HL-60/S4 treated with retinoic acid at 250 ng/mL for 4 days and 3 days (cell line): Measurements from ENCODE around the gene PTPRD.

ENCODE experiments used
- in situ Hi-C: fragments of 300-500 bp; cut with MboI; formaldehyde crosslinking; loops from 2 replicates; pipeline ENCODE4 v1.7.0; 2022; ENCODE audit warnings: low sequenced_read_pairs

PTPRD gene

DNA sequence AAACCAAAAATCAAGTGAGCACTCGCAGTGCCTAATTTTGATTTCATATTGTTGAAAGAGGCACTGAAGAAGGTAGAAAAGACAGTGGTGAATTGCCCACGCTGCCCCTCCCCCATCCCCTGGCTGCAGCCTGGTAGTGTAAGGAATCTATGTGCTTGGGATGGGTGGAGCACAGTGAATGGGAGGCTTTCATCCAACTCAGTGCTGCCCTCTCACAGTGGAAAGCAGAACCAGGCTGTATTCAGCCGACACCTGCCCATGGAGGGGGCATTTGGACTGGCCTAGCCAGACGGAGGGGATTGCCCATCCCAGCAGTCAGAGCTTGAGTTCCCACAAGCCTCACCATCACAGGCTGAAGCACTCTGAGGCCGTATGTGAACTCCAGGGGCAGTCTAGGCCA lies 2012.9 kb downstream of the PTPRD start:
- in situ Hi-C loops = no loop called here

- in situ Hi-C loops = no loop called here
Observed at GRCh38 chr9:8589476-8589875, 2023.3 kb downstream of the PTPRD start.

GRCh38 chr9:8585036-8585435 lies 2027.8 kb downstream of the PTPRD start:
- in situ Hi-C loops = no loop called here

- in situ Hi-C loops = no loop called here
Observed at GRCh38 chr9:8579661-8580060, 2033.1 kb downstream of the PTPRD start.

- in situ Hi-C loops = no loop called here
Observed at GRCh38 chr9:8576741-8577140, 2036.1 kb downstream of the PTPRD start.

DNA sequence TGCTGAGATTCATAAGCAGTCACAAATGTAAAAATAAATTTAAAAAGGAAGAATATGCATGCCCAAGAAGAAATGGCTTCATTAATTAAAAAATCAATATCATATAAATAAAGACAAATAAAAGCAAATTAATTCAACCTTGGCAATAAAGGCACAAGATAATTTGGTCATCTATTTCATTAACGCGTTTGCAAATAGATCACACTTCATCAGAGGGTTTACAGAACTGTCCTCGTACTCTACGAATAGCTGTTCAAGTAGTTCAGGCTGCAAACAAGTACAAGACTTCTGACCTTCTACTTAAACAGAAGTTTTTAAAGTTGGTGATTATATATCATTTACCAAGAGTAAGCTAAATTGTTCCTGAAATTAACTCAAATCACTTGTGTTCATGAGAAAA lies 2038.0 kb downstream of the PTPRD start:
- in situ Hi-C loops = no loop called here

DNA sequence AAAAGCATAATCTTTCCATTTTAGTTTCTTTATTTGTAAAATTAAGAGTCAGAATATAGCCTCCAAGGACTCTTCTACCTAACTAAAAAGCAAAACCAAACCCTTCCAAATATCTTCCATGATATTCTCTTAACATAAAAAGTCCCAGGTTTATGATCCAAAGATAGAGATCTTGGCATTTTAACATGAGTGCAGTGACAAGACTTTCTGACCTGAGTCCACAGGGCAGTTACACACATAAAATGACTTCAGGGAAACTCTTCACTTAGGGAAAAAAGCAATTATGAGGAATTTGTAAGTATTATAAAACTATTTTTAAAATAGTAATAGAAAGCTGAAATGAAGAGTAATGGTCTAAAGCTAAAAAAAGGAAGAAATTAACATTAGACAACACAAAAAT lies 2040.6 kb downstream of the PTPRD start:
- in situ Hi-C loops = no loop called here

DNA sequence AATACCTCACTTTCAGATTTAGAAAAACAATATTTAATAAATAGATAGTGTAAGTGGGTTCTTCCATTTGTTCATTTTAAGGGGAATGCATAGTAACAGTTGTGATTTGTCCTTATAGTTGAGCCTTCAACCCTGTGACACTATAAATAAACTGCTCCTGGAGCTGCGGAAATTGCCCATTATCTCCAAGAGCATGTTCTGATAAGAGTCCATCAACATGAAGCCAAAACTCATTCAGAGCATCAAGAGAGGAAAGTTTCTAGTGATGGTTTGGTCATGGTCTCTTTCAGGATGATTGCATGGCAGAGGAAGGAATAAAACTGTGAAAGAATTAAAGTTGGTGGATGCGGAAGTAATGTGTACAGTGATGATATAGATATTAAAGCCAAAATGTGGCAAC lies 2041.2 kb downstream of the PTPRD start:
- in situ Hi-C loops = no loop called here

GRCh38 chr9:8570776-8571175 lies 2042.0 kb downstream of the PTPRD start:
- in situ Hi-C loops = no loop called here

- in situ Hi-C loops = no loop called here
Observed at GRCh38 chr9:8569823-8570222, 2043.0 kb downstream of the PTPRD start.

DNA sequence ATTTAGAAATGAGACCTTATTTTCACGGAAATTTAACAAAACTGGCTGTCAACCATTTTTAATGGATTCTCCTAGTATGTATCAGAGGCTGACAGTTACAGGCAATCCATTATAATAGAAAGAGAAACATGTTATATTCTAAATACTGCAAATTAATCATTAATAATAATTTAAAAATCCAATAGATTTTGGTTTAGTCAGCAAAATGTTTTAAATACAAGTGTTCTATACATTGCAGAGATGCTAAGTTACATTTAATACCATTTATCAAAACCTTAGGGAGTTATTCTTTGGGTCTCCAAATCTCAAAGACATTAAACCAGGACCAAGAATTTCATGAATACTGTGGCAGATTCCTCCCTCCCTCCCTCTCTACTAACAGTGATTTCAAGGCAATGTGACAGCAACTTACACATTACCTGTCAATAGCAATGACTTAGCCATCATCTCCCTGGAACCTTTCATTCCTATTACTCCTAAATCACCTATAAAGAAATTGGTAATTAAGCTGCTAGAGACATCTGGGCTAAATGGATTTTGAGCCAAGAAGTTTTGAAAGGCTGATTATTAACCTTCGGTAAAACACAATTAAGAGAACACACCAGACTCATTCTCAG lies 2044.7 kb downstream of the PTPRD start:
- in situ Hi-C loops = no loop called here

- in situ Hi-C loops = no loop called here
Observed at GRCh38 chr9:8564960-8565359, 2047.8 kb downstream of the PTPRD start.

DNA sequence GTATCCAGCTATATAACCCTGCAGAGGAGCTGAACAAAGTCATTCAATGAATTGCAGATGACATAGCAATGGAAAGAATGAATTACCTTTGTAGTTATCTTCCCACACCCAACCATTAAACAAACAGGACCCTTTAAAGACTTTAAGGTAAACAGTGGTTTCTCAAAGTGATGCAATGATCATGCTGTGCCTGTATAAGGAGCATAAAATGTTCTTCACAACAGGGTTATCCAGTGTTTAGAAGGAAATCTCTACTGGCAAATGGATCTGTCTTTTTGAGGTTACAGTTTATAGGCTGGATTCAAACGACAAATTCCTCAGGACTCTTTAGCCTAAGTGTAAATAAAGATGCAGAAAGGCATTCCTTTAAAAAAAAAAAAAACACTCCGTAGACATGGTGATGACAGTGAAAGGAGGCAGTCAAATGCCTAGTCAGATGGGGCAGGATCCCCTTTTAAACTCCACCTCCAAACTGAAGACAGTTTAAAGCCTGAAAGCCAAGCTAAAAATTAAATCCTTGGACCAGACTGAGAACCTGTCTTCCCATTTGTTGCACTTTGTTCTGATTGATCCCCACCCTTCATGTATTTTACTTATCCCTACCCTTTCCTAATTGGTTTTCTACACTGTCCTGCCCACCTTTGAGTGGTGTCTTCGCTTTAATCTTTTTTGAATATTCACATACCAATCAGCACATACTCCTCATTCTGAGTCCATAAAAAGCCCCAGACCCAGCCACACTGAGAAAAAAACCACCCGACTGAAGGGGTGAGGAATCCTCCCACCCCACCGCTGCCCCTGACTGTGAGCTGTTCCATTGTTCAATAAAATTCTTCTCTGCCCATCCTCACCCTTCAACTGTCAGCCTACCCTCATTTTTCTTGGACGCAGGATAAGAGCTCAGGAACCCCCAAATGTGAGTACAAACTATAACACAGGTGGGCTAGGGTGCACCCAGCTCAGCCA lies 2052.0 kb downstream of the PTPRD start:
- in situ Hi-C loops = no loop called here

DNA sequence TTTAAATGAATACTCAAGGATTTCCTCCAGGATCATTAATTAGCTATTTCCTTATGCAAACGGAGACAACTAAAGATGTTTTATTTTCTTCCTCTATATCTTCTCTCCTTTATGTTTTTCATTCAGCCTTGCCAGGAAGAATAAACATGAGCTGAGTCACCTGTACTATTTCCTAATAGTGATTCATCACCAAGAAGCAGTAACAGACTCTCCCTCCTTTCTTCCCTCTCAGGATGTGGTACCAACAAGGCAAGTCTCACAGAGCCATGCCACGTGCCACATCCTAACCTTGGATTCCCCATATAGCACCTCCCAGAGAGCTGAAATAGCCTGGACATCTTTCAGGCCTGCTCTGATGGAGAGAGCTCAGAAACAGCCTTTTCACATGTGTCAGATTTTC lies 2054.6 kb downstream of the PTPRD start:
- in situ Hi-C loops = no loop called here

DNA sequence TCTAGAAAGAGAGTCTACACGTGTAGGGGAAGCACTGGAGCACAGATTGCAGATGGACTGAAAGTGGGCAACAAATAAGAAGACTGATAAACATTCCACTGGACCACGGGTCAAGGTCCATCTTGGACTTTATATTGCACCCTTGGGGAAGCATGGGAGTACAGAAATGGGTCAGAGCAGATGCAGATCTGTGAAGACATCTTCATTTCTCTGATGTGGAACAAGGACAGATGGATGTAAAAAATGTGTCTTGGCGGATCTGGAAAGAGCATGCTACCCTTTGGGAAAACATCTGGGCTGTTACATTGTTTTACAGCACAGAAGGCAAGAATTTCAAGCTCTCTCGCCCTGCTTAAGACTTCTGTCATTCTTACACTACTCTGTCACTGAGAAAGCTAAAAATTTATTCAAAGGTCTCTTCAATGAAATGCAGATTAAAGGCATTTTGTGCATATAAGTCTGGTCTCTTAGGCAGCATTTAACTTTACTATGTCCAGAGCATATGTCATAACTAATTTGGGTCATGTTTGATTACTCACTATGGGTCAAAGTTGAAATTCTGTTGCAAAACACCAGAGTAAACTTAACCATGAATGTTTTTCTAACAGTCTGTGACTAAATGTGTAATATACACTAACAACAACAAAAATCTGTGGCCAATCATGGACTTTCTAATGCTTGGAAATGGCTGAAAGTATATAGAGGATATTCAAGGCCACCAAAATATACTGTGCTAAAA lies 2056.9 kb downstream of the PTPRD start:
- in situ Hi-C loops = no loop called here

DNA sequence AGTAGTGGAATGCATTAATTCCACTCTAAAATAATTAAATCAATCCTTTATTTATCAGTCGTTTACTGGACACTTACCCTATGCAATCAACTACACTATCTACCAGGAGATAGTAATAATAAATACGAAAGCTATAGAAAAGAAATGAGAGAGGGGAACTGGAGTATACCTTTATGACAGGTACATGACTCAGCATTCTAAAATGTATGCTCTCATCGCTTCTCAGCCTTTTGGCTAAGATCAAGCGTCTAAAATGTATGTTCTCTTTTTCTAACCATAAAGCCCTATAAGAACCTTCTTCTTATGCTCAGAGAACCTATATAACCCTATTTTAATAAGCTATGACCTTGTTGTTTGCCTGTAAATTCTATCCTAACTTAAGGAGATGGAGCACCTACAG lies 2059.4 kb downstream of the PTPRD start:
- in situ Hi-C loops = no loop called here

DNA sequence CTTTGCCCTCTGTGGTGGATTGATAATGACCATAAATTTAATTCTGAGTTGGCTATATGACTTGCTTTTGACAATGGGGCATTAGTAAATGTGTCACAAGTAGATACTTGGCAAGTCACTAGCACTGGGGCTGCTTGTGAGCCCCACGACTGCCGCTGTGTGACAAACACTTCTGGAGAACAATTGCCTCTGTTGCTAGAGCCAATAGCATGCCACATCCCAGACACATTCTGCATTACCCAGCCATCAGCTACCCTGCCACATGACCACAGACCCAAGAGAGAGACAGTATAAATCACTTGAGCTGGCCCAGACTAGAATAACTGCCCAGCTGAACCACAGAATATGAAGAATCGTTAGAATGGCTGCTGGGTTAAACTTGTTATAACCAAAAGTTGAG lies 2060.1 kb downstream of the PTPRD start:
- in situ Hi-C loops = no loop called here

- in situ Hi-C loops = no loop called here
Observed at GRCh38 chr9:8549214-8549613, 2063.6 kb downstream of the PTPRD start.

DNA sequence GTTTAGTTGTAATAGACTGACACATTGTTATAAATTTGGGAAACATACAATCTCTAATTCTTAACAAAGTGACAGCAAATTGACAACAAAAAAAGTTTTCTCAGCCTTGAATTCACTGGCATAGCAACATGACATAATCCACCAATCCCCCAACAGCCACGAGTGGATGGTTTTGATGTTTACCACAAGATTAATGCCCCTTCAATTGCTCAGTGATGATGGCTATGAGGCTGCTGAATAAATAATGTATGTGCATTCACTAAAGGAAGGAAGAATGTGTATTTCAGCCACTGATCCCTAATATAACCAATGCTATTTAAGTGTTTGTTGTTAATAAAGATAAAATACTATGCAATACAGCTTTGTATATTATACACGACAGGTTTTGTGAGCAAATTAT lies 2069.6 kb downstream of the PTPRD start:
- in situ Hi-C loops = no loop called here

GRCh38 chr9:8542537-8542936 lies 2070.3 kb downstream of the PTPRD start:
- in situ Hi-C loops = no loop called here

DNA sequence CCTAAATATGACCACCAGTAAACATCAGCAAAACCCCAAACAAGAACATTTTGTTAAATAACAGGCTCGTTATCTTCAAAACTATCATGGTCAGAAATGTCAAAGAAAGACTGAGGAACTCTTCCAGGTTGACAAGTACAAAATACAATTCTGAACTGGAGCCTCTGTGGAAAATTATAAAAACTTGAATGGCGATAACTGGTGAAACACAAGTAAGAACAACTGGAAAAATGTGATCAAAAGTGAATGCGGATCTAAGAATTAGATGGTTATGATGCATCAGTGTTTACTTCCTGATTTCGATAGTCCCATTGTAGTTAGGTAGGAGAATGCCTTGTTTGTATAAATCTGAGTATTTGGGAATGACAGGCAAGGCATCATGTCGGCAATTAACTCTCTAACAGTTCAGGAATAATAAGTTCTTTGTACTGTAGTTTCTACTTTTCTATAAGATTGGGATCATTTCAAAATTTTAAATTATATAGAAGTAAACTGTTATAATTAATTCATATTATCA lies 2073.1 kb downstream of the PTPRD start:
- in situ Hi-C loops = no loop called here
